RWPE2 (cell line): ENCODE results near the gene CSMD2.

ENCODE experiments used
- ATAC-seq: fragments of 200-7000 bp; cut with Tn5 transposase; 3 replicates; pipeline ENCODE4 v1.9.1; 2021; ENCODE audit warnings: low read depth
- DNase-seq: peaks from one replicate; pipeline ENCODE4 v3.0.0-alpha.2; 2020; ENCODE audit warnings: low spot score
- H3K27ac ChIP-seq: fragments of 450-650 bp; 2 replicates; pipeline ENCODE4 v1.5.1; 2017; ENCODE audit warnings: mild to moderate bottlenecking; ENCODE audit not compliant: poor library complexity, severe bottlenecking
- H3K27me3 ChIP-seq: fragments of 250-450 bp; sonication (Bioruptor Pico); 2 replicates; pipeline ENCODE4 v1.5.1; 2021; ENCODE audit warnings: mild to moderate bottlenecking, moderate library complexity; ENCODE audit not compliant: insufficient read depth, poor library complexity, severe bottlenecking
- H3K36me3 ChIP-seq: fragments of 250-450 bp; sonication (Bioruptor Pico); 2 replicates; pipeline ENCODE4 v1.5.1; 2020; ENCODE audit warnings: low read depth, mild to moderate bottlenecking, moderate library complexity
- H3K4me1 ChIP-seq: fragments of 250-450 bp; sonication (Bioruptor Pico); 2 replicates; pipeline ENCODE4 v1.5.1; 2021; ENCODE audit warnings: mild to moderate bottlenecking, moderate library complexity; ENCODE audit not compliant: insufficient read depth, poor library complexity, severe bottlenecking
- H3K4me3 ChIP-seq: fragments of 250-450 bp; sonication (Bioruptor Pico); 2 replicates; pipeline ENCODE4 v1.5.1; 2021; ENCODE audit warnings: mild to moderate bottlenecking, moderate library complexity; ENCODE audit not compliant: severe bottlenecking
- H3K9me3 ChIP-seq: fragments of 250-450 bp; sonication (Bioruptor Pico); 2 replicates; pipeline ENCODE4 v1.5.1; 2021; ENCODE audit warnings: mild to moderate bottlenecking, moderate library complexity; ENCODE audit not compliant: severe bottlenecking
- TF ChIP-seq, protein P1 (sequence below): fragments of 450-650 bp; IDR thresholded peaks from one replicate; pipeline ENCODE4 v1.5.1; 2017; ENCODE audit warnings: mild to moderate bottlenecking, moderate library complexity; ENCODE audit not compliant: poor library complexity, severe bottlenecking

CSMD2 gene

DNA sequence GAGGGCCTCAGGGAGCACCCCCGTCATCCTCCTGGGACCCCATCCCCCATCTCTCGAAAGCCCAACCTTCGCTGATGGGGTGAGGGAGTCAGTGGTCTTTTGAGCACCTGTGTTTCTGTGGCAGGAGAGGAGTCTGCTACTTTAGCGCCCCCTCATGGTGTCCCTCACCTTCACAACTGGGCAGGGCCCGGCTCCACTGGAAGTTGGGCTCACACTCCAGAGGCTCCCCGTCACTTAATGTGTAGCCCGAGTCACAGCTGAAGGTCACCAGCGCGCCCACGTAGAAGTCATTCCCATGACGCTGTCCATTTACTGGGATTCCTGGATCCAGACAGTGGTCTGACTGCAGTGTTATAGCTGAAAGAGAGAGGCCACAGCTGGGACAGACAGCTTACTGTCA, 440.7 kb downstream of the CSMD2 start:
- Histone ChIP-seq H3K27ac (no peak overlapping the region), H3K4me1 (no peaks in the 10 kb centered on the region), H3K4me3 (no peak overlapping the region), H3K9me3 (no peaks in the 10 kb centered on the region), H3K27me3 (no peaks in the 10 kb centered on the region), H3K36me3 (no peaks in the 10 kb centered on the region)
- TF ChIP-seq, protein P1, sequence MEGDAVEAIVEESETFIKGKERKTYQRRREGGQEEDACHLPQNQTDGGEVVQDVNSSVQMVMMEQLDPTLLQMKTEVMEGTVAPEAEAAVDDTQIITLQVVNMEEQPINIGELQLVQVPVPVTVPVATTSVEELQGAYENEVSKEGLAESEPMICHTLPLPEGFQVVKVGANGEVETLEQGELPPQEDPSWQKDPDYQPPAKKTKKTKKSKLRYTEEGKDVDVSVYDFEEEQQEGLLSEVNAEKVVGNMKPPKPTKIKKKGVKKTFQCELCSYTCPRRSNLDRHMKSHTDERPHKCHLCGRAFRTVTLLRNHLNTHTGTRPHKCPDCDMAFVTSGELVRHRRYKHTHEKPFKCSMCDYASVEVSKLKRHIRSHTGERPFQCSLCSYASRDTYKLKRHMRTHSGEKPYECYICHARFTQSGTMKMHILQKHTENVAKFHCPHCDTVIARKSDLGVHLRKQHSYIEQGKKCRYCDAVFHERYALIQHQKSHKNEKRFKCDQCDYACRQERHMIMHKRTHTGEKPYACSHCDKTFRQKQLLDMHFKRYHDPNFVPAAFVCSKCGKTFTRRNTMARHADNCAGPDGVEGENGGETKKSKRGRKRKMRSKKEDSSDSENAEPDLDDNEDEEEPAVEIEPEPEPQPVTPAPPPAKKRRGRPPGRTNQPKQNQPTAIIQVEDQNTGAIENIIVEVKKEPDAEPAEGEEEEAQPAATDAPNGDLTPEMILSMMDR = no peak
- ATAC-seq (no peak), DNase-seq (no peak)

DNA sequence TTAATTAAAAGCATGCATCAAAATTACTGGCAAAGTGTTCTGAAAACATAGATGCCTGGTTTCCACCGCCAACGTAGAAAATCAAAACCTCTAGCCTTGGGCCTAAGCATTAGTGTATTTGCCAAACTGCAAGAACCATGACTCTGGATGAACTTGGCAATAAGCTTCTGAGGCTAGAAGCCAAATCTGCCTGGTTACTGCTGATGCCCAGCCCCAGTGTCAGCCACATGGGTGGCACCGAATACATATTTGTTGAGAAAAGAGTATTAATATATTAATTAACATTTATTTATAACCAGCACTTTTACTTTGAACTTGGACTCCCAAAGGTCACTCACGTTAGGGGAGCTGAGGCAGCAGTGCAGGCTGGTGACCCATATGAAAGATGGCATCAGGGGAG, 441.8 kb downstream of the CSMD2 start:
- TF ChIP-seq, protein P1 = no peak
- Histone ChIP-seq H3K9me3 (no peaks in the 10 kb centered on the region), H3K27me3 (no peaks in the 10 kb centered on the region), H3K36me3 (no peaks in the 10 kb centered on the region), H3K27ac (no peak overlapping the region), H3K4me1 (no peaks in the 10 kb centered on the region), H3K4me3 (no peak overlapping the region)
- DNase-seq (no peak), ATAC-seq (no peak)

DNA sequence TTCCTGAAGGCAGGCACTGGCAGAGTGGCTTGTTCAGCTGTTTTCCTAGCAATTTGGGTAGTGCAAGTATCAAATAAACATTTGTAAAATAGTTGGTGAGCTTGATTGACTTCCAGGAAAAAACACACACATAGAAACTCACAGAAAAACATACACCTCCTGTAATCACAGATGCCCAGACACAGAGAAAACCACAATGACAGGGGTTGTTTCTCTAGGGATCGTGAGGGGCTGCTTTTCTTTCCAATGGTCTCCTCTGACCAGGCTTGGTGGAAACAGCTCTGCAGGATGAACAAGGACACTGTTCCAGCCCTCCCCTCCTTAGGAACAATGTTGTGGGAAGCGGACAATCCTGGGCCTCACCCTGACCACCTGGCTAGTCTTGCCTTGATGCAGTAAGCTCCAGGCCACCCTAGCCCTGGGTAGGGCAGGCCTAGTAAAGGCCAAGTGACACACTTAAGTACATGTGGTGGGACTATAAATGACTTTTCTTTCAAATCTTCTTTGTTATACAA, 443.7 kb downstream of the CSMD2 start:
- H3K27ac ChIP-seq = no peak overlapping the region
- H3K36me3 ChIP-seq = no peaks in the 10 kb centered on the region
- H3K4me3 ChIP-seq = no peak overlapping the region
- H3K4me1 ChIP-seq = no peaks in the 10 kb centered on the region
- DNase-seq (no peak), ATAC-seq (no peak)
- no peaks in the 10 kb centered on the region for H3K27me3 ChIP-seq
- no peaks in the 10 kb centered on the region for H3K9me3 ChIP-seq
- TF ChIP-seq, protein P1 = no peak

DNA sequence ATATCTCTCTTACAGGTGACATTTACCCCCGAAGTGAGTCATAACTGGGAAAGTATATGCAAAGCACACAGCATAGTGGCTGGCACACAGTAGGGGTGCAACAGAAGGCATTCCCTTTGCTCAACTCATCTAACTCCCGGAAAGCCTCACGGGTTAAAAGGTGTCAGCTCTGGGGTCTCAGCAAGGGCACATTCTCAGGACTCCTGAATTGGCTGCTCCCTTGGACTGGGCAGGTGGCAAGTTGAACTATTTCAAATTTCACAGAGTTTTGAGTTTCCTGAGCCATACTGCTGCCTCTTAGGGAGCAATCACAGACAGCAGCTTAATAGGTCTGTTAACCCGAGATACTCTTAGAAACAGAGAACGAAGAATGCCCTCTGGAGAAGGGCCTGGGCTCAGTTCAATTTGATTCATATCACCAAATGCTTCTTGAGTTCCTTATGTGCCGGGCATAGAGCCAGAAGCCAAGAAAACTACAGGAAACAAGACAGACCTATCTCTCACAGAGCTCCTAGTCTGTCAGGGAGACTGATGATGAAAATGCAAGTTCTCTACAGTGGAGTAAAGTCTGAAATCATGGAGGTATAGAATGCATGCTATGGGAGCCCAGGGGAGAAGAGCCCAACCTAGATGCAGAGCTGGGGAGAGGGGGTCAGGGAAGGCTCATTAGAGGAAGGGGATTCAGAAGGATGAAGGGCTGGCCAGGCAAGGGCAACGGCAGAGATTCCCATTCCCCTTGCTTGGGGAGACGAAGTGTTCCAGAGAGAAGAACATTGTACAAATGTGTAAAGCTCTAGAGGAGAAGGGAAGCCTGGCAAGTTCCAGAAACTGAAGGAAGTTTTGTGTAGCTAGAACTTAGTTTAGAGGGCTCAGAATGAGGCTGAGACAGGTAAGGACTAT, 445.0 kb downstream of the CSMD2 start:
- no peak for ATAC-seq
- H3K27ac ChIP-seq = no peak overlapping the region
- DNase-seq = no peak

More for the DNA sequence above, 445.0 kb downstream of the CSMD2 start:
- peaks cover 5% of the 10 kb centered on the region for H3K27me3 ChIP-seq
- H3K4me3 ChIP-seq = no peak overlapping the region
- no peaks in the 10 kb centered on the region for H3K36me3 ChIP-seq
- no peaks in the 10 kb centered on the region for H3K4me1 ChIP-seq
- TF ChIP-seq, protein P1 = no peak
- H3K9me3 ChIP-seq = no peaks in the 10 kb centered on the region
